AG04449 (cell line): ENCODE measurements around the gene AIFM3.

Experiments
- CTCF ChIA-PET: fragments of 350-600 bp; formaldehyde crosslinking; extraction: SDS; loops from one replicate; lab custom pipeline; 2021; ENCODE audit warnings: antibody characterized with exemption; lab: Yijun Ruan, JAX
- POLR2A ChIA-PET: fragments of 400-600, 350-600 bp; formaldehyde crosslinking; extraction: SDS; loops from one replicate; lab custom pipeline; 2020; ENCODE audit warnings: antibody characterized with exemption, inconsistent platforms; lab: Yijun Ruan, JAX
- DNase-seq: peaks from one replicate; pipeline ENCODE4 v3.0.0-alpha.2; 2010; ENCODE audit warnings: low read depth, low spot score
- H3K4me3 ChIP-seq: 2 replicates; pipeline ENCODE4 v1.5.1; 2011; ENCODE audit warnings: low read depth, mild to moderate bottlenecking, control low read depth, low read length
- CTCF ChIP-seq: IDR thresholded peaks from one replicate; pipeline ENCODE4 v1.5.1; 2011; ENCODE audit warnings: mild to moderate bottlenecking, moderate library complexity, low read length, control low read depth, inconsistent platforms; ENCODE audit not compliant: insufficient read depth; ENCODE audit errors: missing control alignments

AIFM3 gene

GRCh38 chr22:21016644-21017420, 49.8 kb downstream of the AIFM3 start:
- ChIA-PET CTCF (interaction anchor here (3.4 kb wide), 1 partner anchor 11 kb away, joined by 9 read pairs; no protein-coding TSS in a partner anchor), POLR2A (no interaction called here)

GRCh38 chr22:21018314-21018713, 51.3 kb downstream of the AIFM3 start:
- TF ChIP-seq CTCF, result no peak
- ChIA-PET CTCF (interaction anchor here (0.9 kb wide), 1 partner anchor 83 kb away, joined by 3 read pairs; no protein-coding TSS in a partner anchor), POLR2A (no interaction called here)
- no peak overlapping the region for H3K4me3 ChIP-seq
- no peak for DNase-seq

More at GRCh38 chr22:21016644-21017420, 49.8 kb downstream of the AIFM3 start:
- no peak for TF ChIP-seq CTCF
- DNase-seq, result no peak
- H3K4me3 ChIP-seq, result no peak overlapping the region

DNA sequence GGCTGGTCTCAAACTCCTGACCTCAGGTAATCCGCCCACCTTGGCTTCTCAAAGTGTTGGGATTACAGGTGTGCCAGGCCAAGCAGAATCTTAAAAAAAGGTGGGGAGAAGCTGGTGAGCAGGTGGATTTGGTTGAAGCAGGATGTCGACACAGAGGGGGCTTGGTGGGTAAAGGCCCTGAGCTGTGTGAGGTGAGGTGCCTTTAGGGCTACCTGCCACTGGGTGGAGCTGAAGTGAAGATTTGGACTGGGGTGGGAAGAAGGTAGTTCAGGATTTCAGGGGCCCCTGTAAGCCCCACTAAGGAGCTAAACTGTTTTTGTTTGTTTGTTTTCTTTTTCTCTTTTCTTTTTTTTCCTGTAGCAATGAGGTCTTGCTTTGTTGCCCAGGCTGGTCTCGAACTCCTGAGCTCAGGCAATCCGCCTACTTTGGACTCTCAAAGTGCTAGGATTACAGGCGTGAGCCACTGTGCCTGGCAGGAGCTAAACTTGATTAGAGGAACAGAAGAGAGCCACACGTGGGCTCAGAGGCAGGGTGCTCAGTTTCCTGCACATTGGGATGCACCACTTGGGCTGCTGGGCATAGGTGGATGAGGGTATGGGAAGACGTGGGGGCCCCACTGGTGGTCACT, 53.9 kb downstream of the AIFM3 start:
- DNase-seq, result no peak
- ChIA-PET POLR2A (no interaction called here), CTCF (interaction anchor here (0.6 to 1.7 kb wide), 6 partner anchors 8 to 369 kb away, joined by 3 to 4 read pairs (median 3); no protein-coding TSS in a partner anchor)
- no peak overlapping the region for H3K4me3 ChIP-seq
- peak; percentile 35 for TF ChIP-seq CTCF

- ChIA-PET CTCF (no interaction called here), POLR2A (no interaction called here)
- H3K4me3 ChIP-seq, result no peak overlapping the region
- TF ChIP-seq CTCF, result no peak
- DNase-seq, result no peak
These were observed 55.5 kb downstream of the AIFM3 start for GRCh38 chr22:21022507-21022906.

GRCh38 chr22:21022955-21023614, 56.0 kb downstream of the AIFM3 start:
- no peak overlapping the region for H3K4me3 ChIP-seq
- DNase-seq, result no peak
- ChIA-PET POLR2A (no interaction called here), CTCF (no interaction called here)
- no peak for TF ChIP-seq CTCF

DNA sequence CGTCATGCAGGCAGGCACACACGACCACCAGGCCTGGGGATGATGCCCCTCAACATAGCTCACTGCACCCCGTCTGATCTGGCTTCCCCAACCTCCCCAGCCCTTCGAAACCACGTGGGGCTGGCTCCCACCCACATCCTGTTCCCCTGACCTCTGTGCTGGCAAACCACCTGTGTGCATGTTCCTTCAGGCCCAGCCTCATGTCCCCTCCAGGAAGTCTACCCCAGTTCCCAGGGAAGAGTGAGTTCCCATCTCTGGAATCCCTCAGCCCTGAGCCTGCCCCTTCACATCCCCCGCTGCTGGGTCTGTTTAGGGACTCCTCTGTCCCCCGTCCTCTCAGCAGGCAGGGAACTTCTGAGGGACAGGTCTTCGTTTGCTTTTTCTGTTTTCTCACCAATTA, 58.2 kb downstream of the AIFM3 start:
- H3K4me3 ChIP-seq, result no peak overlapping the region
- POLR2A ChIA-PET, result no interaction called here
- CTCF ChIA-PET, result no interaction called here
- TF ChIP-seq CTCF, result no peak
- DNase-seq, result no peak
